ENCODE measurements around the gene LRRK2.

GRCh38 chr12:40378691-40379090 lies 153.9 kb downstream of the LRRK2 start:
- TF ChIP-seq POLR2A (IDR thresholded peaks at IDR 0.05) (no peak), CTCF (IDR thresholded peaks at IDR 0.05) (no peak), EP300 (IDR thresholded peaks at IDR 0.05) (no peak), POLR2AphosphoS5 (IDR thresholded peaks at IDR 0.05) (no peak)

Measured in stomach (tissue), 4 donors.